Caco-2 (cell line): Measurements from ENCODE around the gene CCSAP. TPM values are rescaled to one million over a fixed set of nuclear protein-coding genes. Genes with fewer than 3 reads are reported as not detected.

Experiments used
- BruUV-seq: library from RNA; stranded (reverse); fragments of 400-500 nt; replicated peaks from 2 replicates; lab custom pipeline; 2021; lab: Mats Ljungman, UMichigan
- CTCF ChIA-PET: fragments of 300-600 bp; sonication (Branson Sonifier 250); formaldehyde crosslinking; loops from one replicate; lab custom pipeline; 2022; ENCODE audit warnings: antibody characterized with exemption; lab: Charles Lee
- POLR2A ChIA-PET: fragments of 300-600 bp; sonication (Branson Sonifier 250); formaldehyde crosslinking; loops from one replicate; lab custom pipeline; 2022; ENCODE audit warnings: antibody characterized with exemption; lab: Charles Lee
- DNase-seq, 2 experiments: peaks; one replicate each; pipeline versions ENCODE4 v3.0.0 to v3.0.0-alpha.2; 2020 to 2022
- H3K27me3 ChIP-seq: replicated peaks from 2 replicates; pipeline ENCODE4 v1.6.0; 2011; ENCODE audit warnings: low read length; ENCODE audit not compliant: control insufficient read depth, insufficient read depth
- H3K36me3 ChIP-seq: 2 replicates; pipeline ENCODE4 v1.5.1; 2011; ENCODE audit warnings: low read length; ENCODE audit not compliant: control insufficient read depth, insufficient read depth
- H3K4me1 ChIP-seq: fragments of 250-450 bp; sonication (Bioruptor Pico); 2 replicates; pipeline ENCODE4 v1.5.1; 2020; ENCODE audit warnings: mild to moderate bottlenecking
- H3K4me3 ChIP-seq: 2 replicates; pipeline ENCODE4 v1.5.1; 2011; ENCODE audit warnings: low read depth, mild to moderate bottlenecking, control low read depth, low read length
- H3K9me3 ChIP-seq: fragments of 250-450 bp; sonication (Bioruptor Pico); 2 replicates; pipeline ENCODE4 v1.5.1; 2020; ENCODE audit warnings: mild to moderate bottlenecking, moderate library complexity
- H3K27ac Mint-ChIP-seq: one replicate; pipeline ENCODE4 v1.8.0; 2022; ENCODE audit warnings: mixed read lengths; ENCODE audit not compliant: unreplicated experiment
- H3K27me3 Mint-ChIP-seq: one replicate; pipeline ENCODE4 v1.8.0; 2022; ENCODE audit warnings: mixed read lengths; ENCODE audit not compliant: insufficient read depth, unreplicated experiment
- H3K36me3 Mint-ChIP-seq: one replicate; pipeline ENCODE4 v1.8.0; 2022; ENCODE audit warnings: mild to moderate bottlenecking, mixed read lengths; ENCODE audit not compliant: insufficient read depth, unreplicated experiment
- H3K4me1 Mint-ChIP-seq: one replicate; pipeline ENCODE4 v1.8.0; 2022; ENCODE audit warnings: low read depth, mixed read lengths; ENCODE audit not compliant: unreplicated experiment
- H3K4me3 Mint-ChIP-seq: one replicate; pipeline ENCODE4 v1.8.0; 2022; ENCODE audit warnings: mild to moderate bottlenecking, moderate library complexity, mixed read lengths; ENCODE audit not compliant: unreplicated experiment
- H3K9me3 Mint-ChIP-seq: one replicate; pipeline ENCODE4 v1.8.0; 2022; ENCODE audit warnings: mixed read lengths; ENCODE audit not compliant: unreplicated experiment
- intact Hi-C: fragments of 100-400 bp; cut with micrococcal nuclease; formaldehyde crosslinking; loops from one replicate; pipeline ENCODE4 v1.10.0; 2022; ENCODE audit not compliant: unreplicated experiment
- total RNA-seq: library from RNA; stranded (reverse); gene quantifications from 2 replicates; pipeline ENCODE4 v1.2.3, GENCODE V29; 2022
- TF ChIP-seq, protein P1 (sequence below), 2 experiments: fragments of 200-600 bp in 1 of 2; IDR thresholded peaks; 1 replicate in 1 of 2; 2 replicates in 1 of 2; pipeline versions ENCODE4 v1.5.1 to v1.8.0; 2011 to 2022; ENCODE audit warnings: antibody characterized with exemption in 1 of 2, control low read depth in 1 of 2, inconsistent platforms in 1 of 2, low read depth in 1 of 2, low read length in 1 of 2, mild to moderate bottlenecking in 1 of 2, moderate library complexity in 1 of 2; ENCODE audit not compliant: insufficient read depth in 1 of 2, severe bottlenecking in 1 of 2, unreplicated experiment in 1 of 2

The CCSAP gene
- total RNA-seq, 1 experiment from 2014 or later = 11.3 TPM

DNA sequence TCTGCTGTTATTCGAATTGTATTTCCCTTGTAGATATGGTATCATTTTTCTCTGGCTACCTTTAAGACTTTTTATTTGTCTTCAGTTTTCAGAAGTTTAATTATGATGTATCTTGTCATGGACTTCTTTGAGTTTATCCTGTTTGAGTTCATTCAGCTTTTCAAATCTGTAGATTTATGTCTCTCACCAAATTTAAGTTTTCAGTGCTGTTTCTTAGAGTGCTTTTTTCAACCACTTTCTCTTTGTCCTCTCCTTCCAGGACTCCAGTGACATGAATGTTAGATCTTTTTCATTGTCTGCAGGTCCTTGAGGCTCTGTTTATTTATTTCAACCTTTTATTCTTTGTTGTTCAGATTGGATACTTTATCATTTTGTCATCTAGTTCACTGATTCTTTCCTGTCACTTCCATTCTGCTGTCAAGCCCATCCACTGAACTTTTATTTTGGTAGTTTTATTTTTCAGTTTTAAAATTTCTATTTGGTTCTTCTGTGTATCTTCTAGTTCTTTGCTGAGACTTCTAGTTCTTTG lies 60.5 kb downstream of the CCSAP start:
- H3K36me3 Mint-ChIP-seq = peaks cover 25% of the 10 kb centered on the region
- Histone ChIP-seq H3K36me3 (peaks cover 2% of the 10 kb centered on the region; the same call in 1 of the 2 replicates), H3K27me3 (no peaks in the 10 kb centered on the region), H3K4me1 (peaks cover 25% of the 10 kb centered on the region), H3K4me3 (no peak overlapping the region), H3K9me3 (no peaks in the 10 kb centered on the region)
- H3K9me3 Mint-ChIP-seq = no peaks in the 10 kb centered on the region
- H3K27me3 Mint-ChIP-seq = no peaks in the 10 kb centered on the region
- intact Hi-C loops = no loop called here
- no peak overlapping the region for H3K4me3 Mint-ChIP-seq
- no peak for DNase-seq
- no TSS peak for BruUV-seq
- POLR2A ChIA-PET = no interaction called here
- TF ChIP-seq, protein P1, sequence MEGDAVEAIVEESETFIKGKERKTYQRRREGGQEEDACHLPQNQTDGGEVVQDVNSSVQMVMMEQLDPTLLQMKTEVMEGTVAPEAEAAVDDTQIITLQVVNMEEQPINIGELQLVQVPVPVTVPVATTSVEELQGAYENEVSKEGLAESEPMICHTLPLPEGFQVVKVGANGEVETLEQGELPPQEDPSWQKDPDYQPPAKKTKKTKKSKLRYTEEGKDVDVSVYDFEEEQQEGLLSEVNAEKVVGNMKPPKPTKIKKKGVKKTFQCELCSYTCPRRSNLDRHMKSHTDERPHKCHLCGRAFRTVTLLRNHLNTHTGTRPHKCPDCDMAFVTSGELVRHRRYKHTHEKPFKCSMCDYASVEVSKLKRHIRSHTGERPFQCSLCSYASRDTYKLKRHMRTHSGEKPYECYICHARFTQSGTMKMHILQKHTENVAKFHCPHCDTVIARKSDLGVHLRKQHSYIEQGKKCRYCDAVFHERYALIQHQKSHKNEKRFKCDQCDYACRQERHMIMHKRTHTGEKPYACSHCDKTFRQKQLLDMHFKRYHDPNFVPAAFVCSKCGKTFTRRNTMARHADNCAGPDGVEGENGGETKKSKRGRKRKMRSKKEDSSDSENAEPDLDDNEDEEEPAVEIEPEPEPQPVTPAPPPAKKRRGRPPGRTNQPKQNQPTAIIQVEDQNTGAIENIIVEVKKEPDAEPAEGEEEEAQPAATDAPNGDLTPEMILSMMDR (IDR thresholded peaks at IDR 0.05; ENCODE audit: insufficient read depth in 1 of 2, low read depth in 1 of 2, low read length in 1 of 2, severe bottlenecking in 1 of 2, unreplicated experiment in 1 of 2) = no peak
- H3K27ac Mint-ChIP-seq = peak overlapping the region; percentile 40
- peaks cover 44% of the 10 kb centered on the region for H3K4me1 Mint-ChIP-seq
- CTCF ChIA-PET = no interaction called here

DNA sequence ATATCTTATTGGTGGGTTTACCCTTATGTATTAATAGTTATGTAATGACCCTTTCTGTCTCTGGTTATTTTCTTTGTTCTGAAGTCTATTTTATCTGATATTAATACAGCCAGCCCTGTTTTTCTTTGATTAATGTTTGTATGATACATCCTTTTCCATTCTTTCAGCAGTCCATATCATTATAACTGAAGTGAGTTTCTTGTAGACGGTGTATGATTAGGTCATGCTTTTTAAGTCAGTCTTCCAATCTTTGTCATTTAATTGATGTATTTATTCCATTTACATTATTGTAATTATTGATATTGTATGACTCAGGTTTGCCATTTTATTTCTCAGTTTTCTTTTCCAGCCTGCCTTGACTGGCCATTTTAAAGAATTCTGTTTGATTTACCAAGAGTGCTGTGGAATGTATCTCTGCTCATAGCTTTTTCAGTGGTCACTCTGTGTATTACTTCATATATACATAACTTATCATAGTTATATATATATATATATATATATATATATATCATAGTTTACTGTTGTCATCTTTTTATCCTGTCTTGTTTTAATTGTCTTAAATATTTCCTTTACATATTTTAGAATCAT lies 61.4 kb downstream of the CCSAP start:
- no peak overlapping the region for H3K27ac Mint-ChIP-seq
- H3K9me3 ChIP-seq = no peaks in the 10 kb centered on the region
- TF ChIP-seq, protein P1 (IDR thresholded peaks at IDR 0.05; ENCODE audit: insufficient read depth in 1 of 2, low read depth in 1 of 2, low read length in 1 of 2, severe bottlenecking in 1 of 2, unreplicated experiment in 1 of 2) = no peak
- ChIA-PET POLR2A (no interaction called here), CTCF (no interaction called here)
- peaks cover 3% of the 10 kb centered on the region; the same call in 1 of the 2 replicates for H3K36me3 ChIP-seq
- intact Hi-C loops = no loop called here
- no peak overlapping the region for H3K4me3 ChIP-seq
- H3K36me3 Mint-ChIP-seq = peaks cover 19% of the 10 kb centered on the region
- H3K4me3 Mint-ChIP-seq = no peak overlapping the region
- no TSS peak for BruUV-seq
- no peaks in the 10 kb centered on the region for H3K9me3 Mint-ChIP-seq
- H3K4me1 ChIP-seq = peaks cover 27% of the 10 kb centered on the region
- no peak for DNase-seq
- H3K27me3 ChIP-seq = no peaks in the 10 kb centered on the region
- no peaks in the 10 kb centered on the region for H3K27me3 Mint-ChIP-seq
- H3K4me1 Mint-ChIP-seq = peaks cover 37% of the 10 kb centered on the region

- peaks cover 32% of the 10 kb centered on the region for H3K4me1 ChIP-seq
- ChIA-PET CTCF (no interaction called here), POLR2A (no interaction called here)
- DNase-seq = no peak
- Mint-ChIP-seq H3K4me1 (peaks cover 36% of the 10 kb centered on the region), H3K27me3 (no peaks in the 10 kb centered on the region), H3K36me3 (peaks cover 17% of the 10 kb centered on the region), H3K4me3 (no peak overlapping the region), H3K27ac (no peak overlapping the region), H3K9me3 (no peaks in the 10 kb centered on the region)
- H3K36me3 ChIP-seq = peaks cover 3% of the 10 kb centered on the region; the same call in 1 of the 2 replicates
- intact Hi-C loops = no loop called here
- no peak overlapping the region for H3K4me3 ChIP-seq
- H3K27me3 ChIP-seq = no peaks in the 10 kb centered on the region
- no TSS peak for BruUV-seq
- H3K9me3 ChIP-seq = no peaks in the 10 kb centered on the region
- TF ChIP-seq, protein P1 (IDR thresholded peaks at IDR 0.05; ENCODE audit: insufficient read depth in 1 of 2, low read depth in 1 of 2, low read length in 1 of 2, severe bottlenecking in 1 of 2, unreplicated experiment in 1 of 2) = no peak
Observed at GRCh38 chr1:229280921-229281320, 61.9 kb downstream of the CCSAP start.
